Kidney (tissue), 14 donors: ENCODE measurements around the gene CCDC27. TPM values are rescaled to one million over a fixed set of nuclear protein-coding genes. Genes with fewer than 3 reads are reported as not detected.
A peak's percentile ranks its signal among the peaks of the same experiment; 100 is the strongest.
"Not testable (repeated sequence)": the region's sequence is repeated elsewhere in the genome, so short reads cannot be mapped to it uniquely, and the experiment has no call there.

Source experiments
- DNase-seq, 5 donors: peaks; one replicate each; pipeline ENCODE4 v3.0.0-alpha.2; 2013 to 2020
- FAIRE-seq: peaks from 2 replicates; lab custom pipeline; 2012; peaks lifted over from hg19 to GRCh38; lab: Jason Lieb, UNC
- H3K27ac ChIP-seq, 2 donors: one replicate each; pipeline ENCODE4 v1.7.0; 2013; ENCODE audit warnings: low read depth in 2 of 2, low read length in 2 of 2, inconsistent platforms in 1 of 2
- H3K27me3 ChIP-seq: one replicate; pipeline ENCODE4 v1.7.1; 2013; ENCODE audit warnings: low read length, inconsistent platforms; ENCODE audit not compliant: control insufficient read depth, insufficient read depth
- H3K36me3 ChIP-seq, 3 donors: one replicate each; pipeline versions ENCODE4 v1.7.0 to v1.7.1; 2013; ENCODE audit warnings: low read length in 3 of 3, control low read depth in 1 of 3, inconsistent platforms in 1 of 3; ENCODE audit not compliant: insufficient read depth in 3 of 3, control insufficient read depth in 2 of 3
- H3K4me1 ChIP-seq, 3 donors: one replicate each; pipeline versions ENCODE4 v1.7.0 to v1.7.1; 2013; ENCODE audit warnings: low read length in 3 of 3, inconsistent platforms in 1 of 3, low read depth in 1 of 3; ENCODE audit not compliant: control insufficient read depth in 2 of 3, insufficient read depth in 2 of 3
- H3K4me3 ChIP-seq, 3 donors: one replicate each; pipeline versions ENCODE4 v1.7.0 to v1.8.1; 2013; ENCODE audit warnings: low read length in 3 of 3, control low read depth in 1 of 3, inconsistent platforms in 1 of 3
- H3K9ac ChIP-seq, 3 donors: one replicate each; pipeline versions ENCODE4 v1.7.0 to v1.7.1; 2013; ENCODE audit warnings: low read length in 3 of 3, control low read depth in 1 of 3, inconsistent platforms in 1 of 3
- H3K9me3 ChIP-seq, 3 donors: one replicate each; pipeline versions ENCODE4 v1.7.0 to v1.7.1; 2013; ENCODE audit warnings: low read length in 3 of 3, control low read depth in 1 of 3, inconsistent platforms in 1 of 3; ENCODE audit not compliant: control insufficient read depth in 2 of 3, insufficient read depth in 1 of 3
- intact Hi-C: fragments of 100-400 bp; cut with DNase I; formaldehyde crosslinking; loops from one replicate; pipeline ENCODE4 v1.11.1; 2022
- polyA plus RNA-seq: library from polyadenylated mRNA; stranded (reverse); fragments of 350-450 nt; fragmentation: Illumina TruSeq; extraction: RNeasy Lipid Tissue Mini Kit (QIAGEN cat#74804); gene quantifications from one replicate; pipeline ENCODE4 v1.2.3, GENCODE V29; 2014; ENCODE audit warnings: low read depth, low replicate concordance; ENCODE audit not compliant: insufficient read depth
- total RNA-seq: library from RNA; stranded (reverse); fragmentation: NEBNext Ultra II Directional; extraction: Animal tissue kit (Norgen Biotek cat#: 25700); gene quantifications from one replicate; pipeline ENCODE4 v1.2.1, GENCODE V29; 2021
- TF ChIP-seq, protein P1 (sequence below): IDR thresholded peaks from 3 replicates; pipeline ENCODE4 v1.5.1; 2012; ENCODE audit warnings: mild to moderate bottlenecking, moderate library complexity, borderline replicate concordance; ENCODE audit not compliant: insufficient read depth; ENCODE audit errors: extremely low read depth
- donor health status: control.
- donor health status: control.
- donor health status: control.
- donor health status: control.
- donor health status: control.
- donor health status: DM: yes; HTN: yes; CAD: no.
- donor health status: Normal renal cell carcinoma (clear cell type).

CCDC27 gene
- total and polyA plus RNA-seq, 2 donors from 2014 or later = not detected

DNA sequence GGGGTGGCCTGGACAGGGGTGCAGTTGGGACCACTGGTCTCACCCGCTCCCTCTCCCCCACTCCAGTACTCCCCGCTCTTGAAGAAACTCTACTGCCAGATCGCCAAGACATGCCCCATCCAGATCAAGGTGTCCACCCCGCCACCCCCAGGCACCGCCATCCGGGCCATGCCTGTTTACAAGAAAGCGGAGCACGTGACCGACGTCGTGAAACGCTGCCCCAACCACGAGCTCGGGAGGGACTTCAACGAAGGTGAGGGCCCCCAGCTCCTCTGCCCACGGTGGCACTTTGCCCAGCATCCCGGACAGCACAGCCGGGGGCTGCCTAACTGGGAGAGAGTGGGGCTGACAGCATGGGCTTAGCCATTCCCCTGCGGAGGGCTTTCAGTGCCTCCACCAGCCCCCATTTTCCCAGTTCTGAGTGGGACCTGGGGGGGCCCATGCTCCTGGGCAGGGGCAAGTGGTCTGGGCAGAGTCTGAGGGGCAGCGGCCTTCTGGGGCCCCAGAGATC is 30.2 kb upstream of the CCDC27 start:
- no peak for FAIRE-seq
- no peak overlapping the region for H3K4me3 ChIP-seq
- intact Hi-C loops = no loop called here
- H3K27ac ChIP-seq = no peak overlapping the region
- H3K27me3 ChIP-seq = no peaks in the 10 kb centered on the region
- no peak overlapping the region for H3K9ac ChIP-seq
- no peak for DNase-seq
- TF ChIP-seq, protein P1, sequence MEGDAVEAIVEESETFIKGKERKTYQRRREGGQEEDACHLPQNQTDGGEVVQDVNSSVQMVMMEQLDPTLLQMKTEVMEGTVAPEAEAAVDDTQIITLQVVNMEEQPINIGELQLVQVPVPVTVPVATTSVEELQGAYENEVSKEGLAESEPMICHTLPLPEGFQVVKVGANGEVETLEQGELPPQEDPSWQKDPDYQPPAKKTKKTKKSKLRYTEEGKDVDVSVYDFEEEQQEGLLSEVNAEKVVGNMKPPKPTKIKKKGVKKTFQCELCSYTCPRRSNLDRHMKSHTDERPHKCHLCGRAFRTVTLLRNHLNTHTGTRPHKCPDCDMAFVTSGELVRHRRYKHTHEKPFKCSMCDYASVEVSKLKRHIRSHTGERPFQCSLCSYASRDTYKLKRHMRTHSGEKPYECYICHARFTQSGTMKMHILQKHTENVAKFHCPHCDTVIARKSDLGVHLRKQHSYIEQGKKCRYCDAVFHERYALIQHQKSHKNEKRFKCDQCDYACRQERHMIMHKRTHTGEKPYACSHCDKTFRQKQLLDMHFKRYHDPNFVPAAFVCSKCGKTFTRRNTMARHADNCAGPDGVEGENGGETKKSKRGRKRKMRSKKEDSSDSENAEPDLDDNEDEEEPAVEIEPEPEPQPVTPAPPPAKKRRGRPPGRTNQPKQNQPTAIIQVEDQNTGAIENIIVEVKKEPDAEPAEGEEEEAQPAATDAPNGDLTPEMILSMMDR = no peak
- no peaks in the 10 kb centered on the region for H3K9me3 ChIP-seq
- no peaks in the 10 kb centered on the region for H3K36me3 ChIP-seq
- no peaks in the 10 kb centered on the region for H3K4me1 ChIP-seq

DNA sequence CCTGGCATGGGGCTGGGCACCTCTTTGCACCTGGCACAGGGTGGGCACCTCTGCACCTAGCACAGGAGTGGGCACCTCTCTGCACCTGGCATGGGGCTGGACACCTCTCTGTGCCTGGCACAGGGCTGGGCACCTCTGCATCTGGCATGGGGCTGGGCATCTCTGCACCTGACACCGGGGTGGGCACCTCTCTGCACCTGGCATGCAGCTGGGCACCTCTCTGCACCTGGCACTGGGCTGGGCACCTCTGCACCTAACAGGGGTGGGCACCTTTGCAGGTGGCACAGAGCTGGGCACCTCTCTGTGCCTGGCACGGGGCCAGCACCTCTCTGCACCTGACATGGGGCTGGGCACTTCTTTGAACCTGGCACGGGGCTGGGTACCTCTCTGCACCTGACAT is 29.4 kb upstream of the CCDC27 start:
- Histone ChIP-seq H3K4me3 (no peak overlapping the region), H3K9ac (no peak overlapping the region), H3K27me3 (no peaks in the 10 kb centered on the region), H3K4me1 (no peaks in the 10 kb centered on the region), H3K9me3 (no peaks in the 10 kb centered on the region), H3K36me3 (no peaks in the 10 kb centered on the region), H3K27ac (no peak overlapping the region)
- intact Hi-C loops = no loop called here
- DNase-seq (no peak), FAIRE-seq (no peak)
- TF ChIP-seq, protein P1 = no peak

DNA sequence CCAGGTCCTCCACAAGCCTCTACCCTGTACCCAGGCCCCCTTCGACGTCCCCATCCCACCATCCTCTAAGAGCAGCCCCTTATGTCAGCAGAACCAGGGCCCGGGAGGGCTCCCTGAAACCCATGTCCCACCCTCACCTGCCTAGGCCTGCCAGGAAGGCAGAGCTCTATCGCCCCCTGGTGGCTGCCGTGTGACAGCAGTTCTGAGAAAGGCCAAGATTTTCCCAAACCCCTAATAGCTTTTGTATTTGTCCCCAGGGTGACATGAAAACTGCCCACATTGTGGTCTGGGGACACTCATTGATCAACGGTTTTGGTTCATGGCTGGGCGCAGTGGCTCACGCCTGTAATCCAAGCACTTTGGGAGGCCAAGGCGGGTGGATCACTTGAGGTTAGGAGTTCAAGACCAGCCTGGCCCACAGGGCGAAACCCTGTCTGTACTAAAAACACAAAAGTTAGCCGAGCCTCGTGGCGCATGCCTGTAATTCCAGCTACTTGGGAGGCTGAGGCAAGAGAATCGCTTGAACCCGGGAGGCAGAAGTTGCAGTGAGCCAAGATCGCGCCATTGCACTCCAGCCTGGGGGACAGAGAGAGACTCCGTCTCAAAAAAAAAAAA is 27.7 kb upstream of the CCDC27 start:
- peak in 4 of 5 donors; percentile 67 to 85 (median 78) for DNase-seq
- H3K4me1 ChIP-seq, H3K27me3 ChIP-seq, H3K27ac ChIP-seq, intact Hi-C loops, H3K36me3 ChIP-seq, FAIRE-seq, H3K4me3 ChIP-seq, H3K9me3 ChIP-seq, H3K9ac ChIP-seq: not testable (repeated sequence)
- TF ChIP-seq, protein P1 = peak; percentile 88

DNA sequence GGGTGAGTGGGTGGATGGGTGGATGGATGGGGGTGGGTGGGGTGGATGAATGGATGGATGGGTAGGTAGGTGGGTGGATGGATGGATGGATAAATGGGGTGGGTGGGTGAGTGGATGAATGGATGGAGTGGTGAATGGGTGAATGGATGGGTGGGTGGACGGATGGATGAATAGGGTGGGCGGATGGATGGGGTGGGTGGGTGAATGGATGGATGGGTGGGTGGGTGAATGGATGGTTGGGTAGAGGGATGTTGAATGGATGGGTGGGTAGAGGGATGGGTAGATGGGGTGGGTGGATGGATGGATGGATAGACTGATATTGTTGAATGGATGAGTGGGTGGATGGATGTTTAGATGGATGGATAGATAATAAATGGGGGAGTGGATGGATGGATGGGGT is 26.9 kb upstream of the CCDC27 start:
- TF ChIP-seq, protein P1 = no peak
- H3K27me3 ChIP-seq = no peaks in the 10 kb centered on the region
- no peak for FAIRE-seq
- no peaks in the 10 kb centered on the region for H3K4me1 ChIP-seq
- no peak overlapping the region for H3K9ac ChIP-seq
- no peak overlapping the region for H3K27ac ChIP-seq
- H3K4me3 ChIP-seq = no peak overlapping the region
- H3K36me3 ChIP-seq = no peaks in the 10 kb centered on the region
- DNase-seq = no peak
- H3K9me3 ChIP-seq = no peaks in the 10 kb centered on the region
- intact Hi-C loops = no loop called here
